Coronary artery (tissue), 2 donors: ENCODE data around the gene MAMLD1.
A peak's percentile ranks its signal among the peaks of the same experiment; 100 is the strongest.

Experiments used
- DNase-seq: peaks from one replicate; pipeline ENCODE4 v3.0.0-alpha.2; 2017; ENCODE audit warnings: low spot score
- H3K27ac ChIP-seq, 2 donors: fragments of 200-600 bp; sonication (generic); one replicate each; pipeline ENCODE4 v1.5.1; 2016 to 2019
- H3K4me3 ChIP-seq: fragments of 200-600 bp; sonication (generic); 2 replicates; pipeline ENCODE4 v1.5.1; 2016; ENCODE audit warnings: mild to moderate bottlenecking, moderate library complexity
- TF ChIP-seq, protein P1 (sequence below): fragments of 200-600 bp; sonication (generic); IDR thresholded peaks from one replicate; pipeline ENCODE4 v1.5.1; 2019; ENCODE audit warnings: antibody characterized with exemption

Gene MAMLD1

DNA sequence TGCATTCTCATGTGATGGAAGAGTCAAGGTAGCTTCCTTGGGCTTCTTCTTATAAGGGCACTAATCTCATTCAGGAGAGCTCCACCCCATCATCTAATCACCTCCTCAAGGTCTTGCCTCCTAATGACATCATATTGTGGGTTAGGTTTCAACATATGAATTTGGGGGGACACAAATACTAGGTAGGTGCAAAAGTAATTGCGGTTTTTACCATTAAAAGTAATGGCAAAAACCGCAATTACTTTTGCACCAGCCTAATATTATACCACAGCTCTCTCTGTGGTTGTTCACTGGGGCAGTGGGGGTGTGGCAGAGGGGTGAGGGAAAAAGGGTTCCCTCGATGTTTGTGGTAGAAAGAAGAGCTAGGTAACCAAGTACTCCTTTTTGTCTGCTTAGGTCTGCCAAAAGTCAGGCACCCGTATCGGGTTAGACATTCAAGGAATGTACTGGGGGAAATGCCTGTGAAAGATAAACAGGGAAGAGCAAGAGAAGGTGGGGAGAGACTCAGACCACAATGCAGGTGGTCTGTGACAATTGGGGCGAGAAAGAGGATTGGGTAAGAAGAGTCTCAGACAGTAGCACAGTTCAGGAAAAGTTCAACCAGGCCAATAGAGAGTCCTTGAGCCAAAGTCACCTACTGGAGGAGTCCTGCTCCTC, 126.4 kb downstream of the MAMLD1 start:
- TF ChIP-seq, protein P1, sequence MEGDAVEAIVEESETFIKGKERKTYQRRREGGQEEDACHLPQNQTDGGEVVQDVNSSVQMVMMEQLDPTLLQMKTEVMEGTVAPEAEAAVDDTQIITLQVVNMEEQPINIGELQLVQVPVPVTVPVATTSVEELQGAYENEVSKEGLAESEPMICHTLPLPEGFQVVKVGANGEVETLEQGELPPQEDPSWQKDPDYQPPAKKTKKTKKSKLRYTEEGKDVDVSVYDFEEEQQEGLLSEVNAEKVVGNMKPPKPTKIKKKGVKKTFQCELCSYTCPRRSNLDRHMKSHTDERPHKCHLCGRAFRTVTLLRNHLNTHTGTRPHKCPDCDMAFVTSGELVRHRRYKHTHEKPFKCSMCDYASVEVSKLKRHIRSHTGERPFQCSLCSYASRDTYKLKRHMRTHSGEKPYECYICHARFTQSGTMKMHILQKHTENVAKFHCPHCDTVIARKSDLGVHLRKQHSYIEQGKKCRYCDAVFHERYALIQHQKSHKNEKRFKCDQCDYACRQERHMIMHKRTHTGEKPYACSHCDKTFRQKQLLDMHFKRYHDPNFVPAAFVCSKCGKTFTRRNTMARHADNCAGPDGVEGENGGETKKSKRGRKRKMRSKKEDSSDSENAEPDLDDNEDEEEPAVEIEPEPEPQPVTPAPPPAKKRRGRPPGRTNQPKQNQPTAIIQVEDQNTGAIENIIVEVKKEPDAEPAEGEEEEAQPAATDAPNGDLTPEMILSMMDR: no peak
- H3K27ac ChIP-seq: no peak overlapping the region
- peak; percentile 5 for DNase-seq
- H3K4me3 ChIP-seq: no peak overlapping the region

DNA sequence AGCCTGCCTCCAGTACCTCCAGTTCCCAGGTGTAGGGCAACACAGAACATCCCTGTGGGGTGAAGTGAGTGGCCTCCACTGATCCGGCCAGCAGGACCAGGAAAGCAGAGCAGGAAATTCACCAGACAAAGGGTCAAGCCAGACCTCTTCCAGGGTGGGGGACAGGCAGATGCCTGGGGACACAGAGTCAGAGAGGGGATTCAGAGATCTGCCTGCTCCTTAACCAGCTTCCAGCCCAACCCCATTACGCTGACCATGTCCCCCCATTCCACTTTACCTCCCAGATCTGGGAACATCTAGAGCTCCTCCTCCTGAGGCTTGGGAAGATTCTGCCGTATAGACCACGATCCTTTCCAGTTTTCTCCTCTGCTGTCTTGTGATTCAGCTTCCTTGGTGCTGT, 132.4 kb downstream of the MAMLD1 start:
- TF ChIP-seq, protein P1: no peak
- no peak for DNase-seq
- H3K27ac ChIP-seq: no peak overlapping the region
- no peak overlapping the region for H3K4me3 ChIP-seq

DNA sequence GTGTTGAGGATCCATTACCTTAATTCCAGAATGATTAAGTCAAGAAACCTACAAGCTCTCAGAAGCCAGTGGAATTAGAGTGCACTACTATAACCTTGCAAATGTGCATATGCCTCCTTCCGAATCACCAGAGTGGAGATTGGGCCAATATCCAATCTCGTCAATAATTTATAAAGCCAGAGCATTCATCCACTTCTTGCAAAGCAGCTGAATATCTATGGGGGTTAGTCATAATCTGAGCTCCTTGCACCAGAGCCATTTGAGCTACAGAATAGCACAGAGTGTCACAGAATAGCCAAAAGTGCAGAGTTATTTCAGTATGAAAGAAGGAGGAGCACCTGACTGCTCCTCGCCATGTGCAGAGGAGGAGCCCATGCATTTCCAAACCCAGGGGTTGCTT, 136.1 kb downstream of the MAMLD1 start:
- TF ChIP-seq, protein P1: no peak
- DNase-seq: no peak
- Histone ChIP-seq H3K27ac (no peak overlapping the region), H3K4me3 (no peak overlapping the region)

DNA sequence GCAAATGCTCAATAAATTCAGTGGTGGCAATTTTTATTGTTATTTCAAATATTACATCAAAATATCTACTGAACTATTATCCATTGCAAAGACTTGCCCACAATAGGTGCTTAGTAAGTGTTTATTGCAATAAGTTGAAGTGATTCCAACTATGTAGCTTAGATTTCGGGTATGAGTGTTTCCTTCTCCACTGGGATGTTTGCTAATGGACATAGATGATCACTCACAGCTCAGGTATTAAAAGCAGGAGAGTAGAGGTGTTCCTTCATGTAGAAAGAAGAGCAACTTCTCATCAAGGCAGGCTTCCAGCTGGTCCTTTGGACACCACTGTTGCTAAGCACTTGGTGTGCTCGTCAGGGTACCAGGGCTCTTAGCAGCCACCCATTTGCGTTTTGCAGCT, 139.0 kb downstream of the MAMLD1 start:
- Histone ChIP-seq H3K27ac (no peak overlapping the region), H3K4me3 (no peak overlapping the region)
- TF ChIP-seq, protein P1: no peak
- DNase-seq: no peak

DNA sequence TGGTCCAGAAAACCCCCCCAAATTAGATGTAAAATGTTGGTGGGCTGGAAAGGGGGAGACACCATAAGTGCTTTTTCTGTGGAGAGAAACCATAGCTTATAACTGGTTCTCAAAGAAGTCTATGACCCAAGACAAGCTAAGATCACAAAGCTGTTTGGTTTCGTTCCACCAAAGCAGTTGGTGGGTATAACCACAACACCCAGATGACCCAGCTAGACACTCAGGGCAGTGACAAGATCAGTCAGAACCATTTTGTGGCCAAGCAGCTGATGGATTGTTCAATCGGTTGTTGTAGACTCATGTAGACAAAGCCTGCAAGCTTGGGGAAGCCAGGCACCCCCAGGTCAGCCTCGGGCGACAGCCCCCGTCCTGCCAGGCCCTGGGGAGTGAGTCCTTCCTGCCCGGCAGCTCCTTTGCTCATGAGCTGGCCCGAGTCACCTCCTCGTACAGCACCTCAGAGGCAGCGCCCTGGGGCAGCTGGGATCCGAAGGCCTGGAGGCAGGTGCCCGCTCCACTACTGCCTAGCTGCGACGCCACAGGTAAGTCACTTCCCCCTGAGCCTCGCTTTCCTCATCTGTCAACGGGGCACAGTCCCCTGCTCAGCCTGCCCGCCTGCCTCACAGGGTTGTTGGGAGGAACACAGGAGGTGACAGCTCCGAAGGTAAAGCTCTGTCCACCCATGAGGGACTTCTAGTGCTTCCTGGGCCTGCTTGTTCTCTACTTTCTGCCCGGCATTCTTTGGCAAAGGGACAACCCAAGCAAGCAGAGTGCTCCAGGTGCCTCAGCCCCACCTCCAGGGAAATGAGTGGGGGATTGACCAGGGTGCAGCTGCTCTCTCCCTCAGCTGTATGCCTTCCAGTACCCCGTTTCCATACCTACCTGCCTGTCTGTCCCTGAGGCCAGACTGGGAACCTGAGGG, 140.1 kb downstream of the MAMLD1 start:
- H3K4me3 ChIP-seq: no peak overlapping the region
- TF ChIP-seq, protein P1: no peak
- DNase-seq: no peak
- H3K27ac ChIP-seq: peak overlapping the region in 1 of 2 donors; percentile 28

DNA sequence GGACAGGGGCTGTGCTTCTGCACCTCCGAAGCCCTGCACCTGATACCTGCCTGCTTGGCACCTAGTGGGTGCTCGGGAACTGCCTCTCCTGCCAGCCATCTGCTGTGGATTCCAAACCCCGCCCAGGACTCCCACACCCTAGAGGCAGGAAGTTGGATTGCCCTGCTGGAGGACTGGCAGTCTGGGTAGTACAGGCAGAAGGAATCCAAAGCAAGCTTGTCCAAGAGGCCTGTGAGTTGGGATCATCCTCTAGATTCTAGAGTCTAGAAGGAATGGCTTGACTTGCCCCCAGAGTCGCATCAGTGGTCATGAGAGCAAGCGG, 140.7 kb downstream of the MAMLD1 start:
- Histone ChIP-seq H3K4me3 (no peak overlapping the region), H3K27ac (peak overlapping the region in 1 of 2 donors; percentile 28)
- DNase-seq: no peak
- TF ChIP-seq, protein P1: no peak
